Measurements from ENCODE around the gene RAB3A.

The RAB3A gene

GRCh38 chr19:18197306-18197705 is 6.5 kb downstream of the RAB3A start:
- no peak for DNase-seq (ENCODE audit: low spot score)

GRCh38 chr19:18196511-18196845 is 7.4 kb downstream of the RAB3A start:
- no peak for DNase-seq (ENCODE audit: low spot score)

- DNase-seq (ENCODE audit: low spot score): peak; percentile 73
Observed at GRCh38 chr19:18194554-18195238, 9.1 kb downstream of the RAB3A start.

GRCh38 chr19:18194181-18194530 is 9.7 kb downstream of the RAB3A start:
- DNase-seq (ENCODE audit: low spot score): no peak

DNA sequence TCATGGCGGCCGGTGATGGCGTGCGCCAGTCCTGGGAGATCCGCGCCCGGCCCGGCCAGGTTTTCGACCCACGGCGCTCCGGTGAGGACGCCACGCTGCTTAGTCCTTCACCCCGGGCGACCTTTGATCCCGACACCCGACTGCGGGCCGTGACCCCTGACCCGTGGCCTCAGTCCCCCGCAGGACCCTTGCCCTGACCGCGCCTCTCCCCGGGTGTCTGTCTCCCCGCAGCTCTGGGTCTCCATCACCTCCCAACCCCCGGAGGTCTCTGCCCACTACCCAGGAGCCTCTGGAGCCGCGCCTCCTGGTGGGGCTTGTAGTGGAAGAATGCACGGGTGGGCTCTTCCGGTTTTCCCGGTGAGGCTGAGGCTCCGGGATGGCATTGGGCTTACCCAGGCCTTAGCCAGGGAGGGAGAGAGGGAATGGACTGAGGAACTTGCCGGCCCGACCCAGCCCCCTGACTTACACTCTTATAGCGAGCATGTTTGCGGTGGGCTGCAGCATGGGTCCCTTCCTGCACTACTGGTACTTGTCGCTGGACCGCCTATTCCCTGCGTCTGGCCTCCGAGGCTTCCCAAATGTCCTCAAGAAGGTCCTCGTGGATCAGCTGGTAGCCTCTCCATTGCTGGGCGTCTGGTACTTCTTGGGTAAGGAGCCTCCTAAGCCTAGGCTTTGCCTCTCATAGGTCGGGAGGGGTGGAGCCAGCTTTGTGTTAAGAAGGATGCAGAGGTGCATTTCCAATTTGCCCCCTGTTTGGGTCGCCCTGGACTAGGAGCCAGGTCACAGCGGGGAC is 10.3 kb downstream of the RAB3A start:
- no peak for DNase-seq (ENCODE audit: low spot score)

GRCh38 chr19:18192673-18193387 is 11.0 kb downstream of the RAB3A start, which contains the start of gene MPV17L2:
Gene MPV17L2, plus strand, starts transcription at chr19:18193218. Its CDS starts 64 bp downstream, at chr19:18193282.
- DNase-seq (ENCODE audit: low spot score): peak; percentile 99

- DNase-seq (ENCODE audit: low spot score): no peak
Observed at GRCh38 chr19:18191640-18192062, 12.2 kb downstream of the RAB3A start.

DNA sequence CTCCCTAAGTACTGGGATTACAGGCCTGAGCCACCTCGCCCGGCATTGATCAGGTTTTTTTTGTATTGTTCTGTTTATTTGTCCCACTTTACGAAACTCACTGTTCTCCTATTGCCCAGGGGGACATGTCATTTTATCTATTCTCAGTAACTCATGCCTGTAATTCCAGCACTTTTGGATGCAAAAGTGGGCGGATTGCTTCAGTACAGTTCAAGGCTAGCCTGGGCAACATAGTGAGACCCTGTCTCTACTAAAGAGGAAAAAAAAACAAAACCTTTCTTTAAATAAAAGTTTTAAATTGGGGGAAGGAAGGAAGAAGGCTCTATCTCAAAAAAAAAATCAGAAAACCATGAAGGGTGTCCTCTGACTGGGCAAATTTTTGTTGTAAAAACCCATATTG is 13.6 kb downstream of the RAB3A start:
- DNase-seq (ENCODE audit: low spot score): no peak

- DNase-seq (ENCODE audit: low spot score): no peak
Observed at GRCh38 chr19:18185538-18185937, 18.3 kb downstream of the RAB3A start.

DNA sequence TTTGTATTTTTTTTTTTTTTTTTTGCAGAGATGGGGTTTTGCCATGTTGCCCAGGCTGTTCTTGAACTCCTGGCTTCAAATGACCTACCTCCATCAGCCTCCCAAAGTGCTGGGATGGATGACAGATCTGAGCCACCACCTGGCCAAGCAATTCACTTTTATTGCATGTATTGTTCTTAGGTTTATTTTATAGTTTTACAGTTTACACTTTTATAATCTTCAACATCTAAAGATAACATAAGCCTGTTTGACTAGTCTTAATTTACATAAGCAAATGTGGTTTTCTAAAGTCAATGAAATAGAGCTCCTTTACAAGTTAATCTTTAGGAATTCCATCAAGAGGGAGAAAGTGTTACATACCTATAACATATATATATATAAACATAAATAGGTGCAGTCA is 20.3 kb downstream of the RAB3A start:
- no peak for DNase-seq (ENCODE audit: low spot score)

DNA sequence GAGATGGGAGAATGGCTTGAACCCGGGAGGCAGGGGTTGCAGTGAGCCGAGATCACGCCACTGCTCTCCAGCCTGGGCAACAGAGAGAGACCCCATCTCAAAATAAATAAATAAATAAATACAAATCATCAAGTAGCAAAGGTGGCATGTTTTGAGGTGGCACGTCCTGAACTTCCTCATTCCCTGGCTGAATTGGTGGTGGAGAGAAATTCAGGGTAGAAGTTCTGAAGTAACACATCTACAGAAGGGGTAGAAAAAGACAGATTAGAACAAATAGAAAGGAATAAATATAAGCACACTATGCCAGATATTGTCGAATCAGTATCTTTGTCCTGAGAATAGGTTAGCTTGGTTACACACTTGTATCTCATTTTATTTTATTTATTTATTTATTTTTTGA is 23.9 kb downstream of the RAB3A start:
- no peak for DNase-seq (ENCODE audit: low spot score)

- DNase-seq (ENCODE audit: low spot score): no peak
Observed at GRCh38 chr19:18176367-18177310, 27.2 kb downstream of the RAB3A start.

DNA sequence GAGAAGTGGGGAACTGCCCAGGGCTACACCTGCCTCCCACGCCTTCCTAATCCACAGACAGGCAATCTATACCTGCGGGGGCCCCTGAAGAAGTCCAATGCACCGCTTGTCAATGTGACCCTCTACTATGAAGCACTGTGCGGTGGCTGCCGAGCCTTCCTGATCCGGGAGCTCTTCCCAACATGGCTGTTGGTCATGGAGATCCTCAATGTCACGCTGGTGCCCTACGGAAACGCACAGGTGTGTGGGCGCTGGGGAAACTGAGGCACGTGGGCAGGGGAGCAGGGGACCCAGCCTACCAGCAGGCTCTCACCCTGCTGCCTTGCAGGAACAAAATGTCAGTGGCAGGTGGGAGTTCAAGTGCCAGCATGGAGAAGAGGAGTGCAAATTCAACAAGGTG is 28.9 kb downstream of the RAB3A start:
- no peak for DNase-seq (ENCODE audit: low spot score)

GRCh38 chr19:18173572-18174288 is 30.1 kb downstream of the RAB3A start, which contains the start of gene IFI30:
Gene IFI30, plus strand, starts transcription at chr19:18173813. Its CDS starts 29 bp downstream, at chr19:18173842.
- peak; percentile 75 for DNase-seq (ENCODE audit: low spot score)

GRCh38 chr19:18173054-18173571 is 30.7 kb downstream of the RAB3A start:
- DNase-seq (ENCODE audit: low spot score): no peak

DNA sequence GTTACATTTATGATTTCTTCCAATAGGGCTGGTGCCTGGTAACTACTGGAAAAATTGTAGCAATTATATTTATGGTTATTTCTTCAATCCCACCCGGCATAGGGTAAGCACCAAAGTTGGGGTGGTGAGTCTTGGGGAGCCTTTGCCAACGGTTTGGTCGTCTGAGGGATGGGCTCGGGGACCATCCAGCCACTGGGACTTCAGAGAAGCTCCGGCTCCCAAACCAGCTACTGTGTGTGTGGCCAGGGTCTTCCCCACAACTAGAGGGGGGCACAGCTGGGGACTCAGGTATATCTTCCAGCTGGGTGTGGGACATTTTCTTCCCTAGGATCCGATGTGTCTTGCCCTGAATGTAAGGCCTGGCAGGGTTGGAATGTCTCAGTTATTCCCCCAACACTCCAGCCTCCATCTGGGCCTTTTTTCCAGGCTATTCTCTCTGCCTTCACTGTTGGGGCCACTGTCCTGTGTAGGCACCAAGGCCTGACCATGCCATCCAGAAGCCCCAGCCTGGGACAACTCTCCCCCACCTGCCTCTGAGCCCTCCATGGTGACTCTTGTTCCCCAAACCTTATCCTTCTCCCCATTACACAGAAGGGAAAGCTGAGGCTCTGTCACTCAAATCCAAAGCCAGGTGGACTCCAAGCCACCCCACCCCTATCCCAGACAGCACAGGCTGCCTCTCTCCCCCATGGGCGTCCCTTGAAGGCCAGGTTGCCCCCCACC is 31.4 kb downstream of the RAB3A start:
- no peak for DNase-seq (ENCODE audit: low spot score)

GRCh38 chr19:18171605-18172327 is 32.1 kb downstream of the RAB3A start:
- DNase-seq (ENCODE audit: low spot score): no peak

DNA sequence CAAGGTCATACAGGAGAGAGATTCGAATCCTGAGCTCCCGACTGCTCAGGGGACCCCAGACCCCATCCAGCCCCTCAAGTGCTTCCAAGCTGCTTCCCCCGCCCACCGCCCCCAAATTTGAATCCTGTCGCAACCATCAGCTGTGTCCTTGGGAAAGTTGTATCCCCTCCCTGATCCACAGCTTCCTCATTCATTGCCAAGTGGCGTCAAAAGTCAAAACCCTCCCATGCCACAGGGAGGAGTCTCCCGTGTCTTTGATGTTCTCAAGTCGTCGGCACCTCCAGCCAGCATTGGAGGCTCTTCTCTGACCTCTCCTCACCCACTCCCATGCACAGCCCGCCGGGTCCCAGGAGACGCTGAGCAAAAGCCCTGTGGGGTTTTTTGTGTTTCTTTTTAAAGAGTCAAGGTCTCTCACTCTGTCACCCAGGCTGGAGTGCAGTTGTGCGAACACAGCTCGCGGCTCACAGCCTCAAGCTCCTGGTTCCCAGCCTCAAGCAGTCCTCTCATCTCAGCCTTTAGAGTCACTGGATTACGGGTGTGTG is 33.1 kb downstream of the RAB3A start:
- DNase-seq (ENCODE audit: low spot score): no peak

Data from ecto neural progenitor cell (in vitro differentiated cells).